Effector CD4-positive, alpha-beta T cell (primary cell): ENCODE results near the gene ANO10.
"Not testable (repeated sequence)": the region's sequence is repeated elsewhere in the genome, so short reads cannot be mapped to it uniquely, and the experiment has no call there.

Experiments used
- DNase-seq: peaks from one replicate; pipeline ENCODE4 v3.0.0-alpha.2; 2020
- total RNA-seq: gene quantifications from one replicate; lab custom pipeline; 2026; lab: John Stamatoyannopoulos, UW

ANO10 gene, protein sequence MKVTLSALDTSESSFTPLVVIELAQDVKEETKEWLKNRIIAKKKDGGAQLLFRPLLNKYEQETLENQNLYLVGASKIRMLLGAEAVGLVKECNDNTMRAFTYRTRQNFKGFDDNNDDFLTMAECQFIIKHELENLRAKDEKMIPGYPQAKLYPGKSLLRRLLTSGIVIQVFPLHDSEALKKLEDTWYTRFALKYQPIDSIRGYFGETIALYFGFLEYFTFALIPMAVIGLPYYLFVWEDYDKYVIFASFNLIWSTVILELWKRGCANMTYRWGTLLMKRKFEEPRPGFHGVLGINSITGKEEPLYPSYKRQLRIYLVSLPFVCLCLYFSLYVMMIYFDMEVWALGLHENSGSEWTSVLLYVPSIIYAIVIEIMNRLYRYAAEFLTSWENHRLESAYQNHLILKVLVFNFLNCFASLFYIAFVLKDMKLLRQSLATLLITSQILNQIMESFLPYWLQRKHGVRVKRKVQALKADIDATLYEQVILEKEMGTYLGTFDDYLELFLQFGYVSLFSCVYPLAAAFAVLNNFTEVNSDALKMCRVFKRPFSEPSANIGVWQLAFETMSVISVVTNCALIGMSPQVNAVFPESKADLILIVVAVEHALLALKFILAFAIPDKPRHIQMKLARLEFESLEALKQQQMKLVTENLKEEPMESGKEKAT
- total RNA-seq, result 9.0 reads per million, percentile 30 among the genes with 10 or more reads in this experiment

- DNase-seq, result peak; percentile 91
Measured at GRCh38 chr3:43621656-43622432, at the start of gene ANO10. Gene ANO10, minus strand, starts transcription at chr3:43622011. Its CDS starts 16,159 bp downstream, at chr3:43605852.

DNA sequence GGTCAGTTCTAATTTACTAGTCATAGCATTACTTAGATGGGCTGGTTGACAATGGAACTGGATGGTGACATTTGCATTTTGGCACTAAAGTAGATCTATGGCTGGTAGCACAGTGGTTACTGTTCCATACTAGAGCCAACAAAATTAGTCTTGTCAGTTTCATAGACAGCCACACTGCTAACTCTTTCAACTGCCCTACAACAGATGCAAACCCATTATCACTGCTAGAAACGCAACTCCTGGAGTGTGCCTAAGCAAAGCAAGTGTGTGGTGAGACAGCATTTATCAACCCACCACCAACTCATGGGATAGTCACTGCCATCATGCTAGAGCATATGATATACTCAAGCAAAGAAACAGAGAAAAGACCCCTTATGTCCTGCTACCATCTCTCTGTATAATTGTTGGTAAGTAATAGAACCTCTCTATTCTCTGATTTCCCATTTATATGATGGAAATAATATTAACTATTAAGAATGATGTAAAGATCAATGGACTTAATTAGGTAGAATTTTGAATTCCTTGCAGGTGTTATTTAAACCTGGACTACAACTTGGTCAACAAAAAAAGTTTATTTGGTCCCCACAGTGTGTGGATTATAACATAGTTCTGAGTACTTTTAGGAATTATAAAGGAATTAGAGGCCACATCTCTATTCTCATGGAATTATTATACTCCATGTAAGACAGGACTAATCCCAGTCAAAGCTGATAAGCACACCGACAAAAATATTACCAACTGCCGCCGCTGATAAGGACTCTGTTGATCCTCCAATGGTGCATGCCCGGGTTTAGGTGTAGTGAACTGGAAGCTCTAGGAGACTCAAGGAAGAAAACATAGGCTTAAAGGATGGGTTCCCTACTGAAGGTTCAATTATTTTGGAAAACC, 49.1 kb upstream of the ANO10 start:
- no peak for DNase-seq

- not testable (repeated sequence) for DNase-seq
Measured at GRCh38 chr3:43665011-43665410, 43.2 kb upstream of the ANO10 start.

DNA sequence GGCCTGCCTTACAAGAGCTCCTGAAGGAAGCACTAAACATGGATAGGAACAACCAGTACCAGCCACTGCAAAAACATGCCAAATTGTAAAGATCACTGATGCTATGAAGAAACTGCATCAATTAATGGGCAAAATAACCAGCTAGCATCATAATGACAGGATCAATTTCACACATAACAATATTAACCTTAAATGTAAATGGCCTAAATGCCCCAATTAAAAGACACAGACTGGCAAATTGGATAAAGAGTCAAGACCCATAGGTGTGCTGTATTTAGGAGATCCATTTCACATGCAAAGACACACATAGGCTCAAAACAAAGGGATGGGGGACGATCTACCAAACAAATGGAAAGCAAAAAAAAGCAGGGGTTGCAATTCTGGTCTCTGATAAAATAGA, 39.6 kb upstream of the ANO10 start:
- not testable (repeated sequence) for DNase-seq

- DNase-seq, result no peak
Measured at GRCh38 chr3:43659250-43659880, 37.6 kb upstream of the ANO10 start.

GRCh38 chr3:43656390-43656789, 34.6 kb upstream of the ANO10 start:
- DNase-seq, result not testable (repeated sequence)

DNA sequence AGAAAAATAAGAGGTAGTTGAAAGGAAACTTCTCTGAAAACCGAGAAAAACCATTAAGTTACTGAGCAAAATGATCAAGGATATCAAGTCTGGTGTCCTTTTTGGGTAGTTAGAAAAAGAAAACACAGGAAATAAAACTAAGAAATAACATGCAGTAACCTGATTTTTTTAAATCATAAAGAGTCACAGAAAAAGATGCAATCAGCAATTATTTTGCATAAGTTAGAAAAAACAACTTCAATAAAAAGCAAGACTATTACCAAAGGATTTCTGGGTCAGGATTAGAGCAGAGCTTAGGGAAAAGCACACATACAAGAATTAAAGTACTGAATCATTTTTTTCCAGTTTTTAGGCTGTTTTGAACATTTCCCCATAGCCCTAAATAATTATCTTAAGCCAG, 28.5 kb upstream of the ANO10 start:
- DNase-seq, result no peak

GRCh38 chr3:43649365-43649968, 27.7 kb upstream of the ANO10 start:
- DNase-seq, result no peak

GRCh38 chr3:43648957-43649356, 27.1 kb upstream of the ANO10 start:
- DNase-seq, result no peak

DNA sequence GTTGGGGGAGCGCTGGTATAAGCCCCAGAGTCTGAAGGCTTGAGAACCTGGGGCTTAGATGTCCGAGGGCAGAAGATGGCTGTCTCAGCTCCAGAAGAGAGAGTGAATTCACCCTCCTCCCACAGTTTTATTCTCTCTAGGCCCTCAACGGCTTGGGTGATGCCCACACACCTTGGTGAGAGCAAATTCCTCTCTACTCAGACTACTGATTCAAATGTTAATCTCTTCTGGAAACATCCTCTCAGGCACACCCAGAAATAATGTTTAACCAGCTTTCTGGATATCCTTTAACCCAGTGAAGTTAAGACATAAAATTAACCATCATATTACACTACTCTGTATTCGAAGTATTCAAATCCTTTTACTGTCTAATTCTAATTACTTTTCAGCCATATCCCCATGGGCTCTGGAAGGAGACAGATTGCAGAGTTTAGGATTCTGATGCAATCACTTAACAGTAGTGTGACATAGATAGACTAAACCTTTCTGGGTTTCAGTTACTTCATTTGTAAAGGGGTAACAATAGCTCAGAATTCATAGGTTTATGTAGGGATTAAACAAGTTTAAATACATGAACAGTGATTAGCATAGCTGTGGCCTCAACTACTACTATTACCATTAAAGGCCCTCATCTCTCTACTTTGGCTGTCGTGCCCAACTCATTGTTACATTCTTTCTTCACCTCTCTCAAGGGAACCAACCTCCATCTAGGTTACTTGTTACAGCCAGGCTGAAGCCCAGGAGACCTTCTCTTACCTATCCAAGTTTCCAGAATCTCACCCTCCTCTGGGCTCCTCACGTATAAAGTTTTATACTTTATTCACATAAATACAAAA, 25.7 kb upstream of the ANO10 start:
- no peak for DNase-seq

DNA sequence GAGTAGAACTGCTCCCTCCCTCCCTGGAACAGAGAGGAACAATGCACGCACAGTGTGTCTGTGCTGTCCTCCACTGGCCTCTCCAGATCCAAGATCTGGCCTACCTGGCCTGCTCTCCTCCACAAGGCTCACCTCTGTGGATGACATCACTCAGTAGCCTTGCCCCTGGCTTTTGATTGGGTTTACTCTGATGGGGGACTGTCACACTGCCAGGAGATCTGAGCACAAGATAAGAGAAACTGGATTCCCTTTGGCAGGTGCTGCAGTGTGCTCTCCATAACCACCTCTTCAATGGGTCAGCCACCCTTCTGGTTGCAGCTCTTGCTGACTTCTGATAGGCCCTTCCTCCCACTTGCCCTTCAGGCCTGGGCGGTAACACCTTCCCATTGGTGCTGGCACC, 22.6 kb upstream of the ANO10 start:
- no peak for DNase-seq

GRCh38 chr3:43641306-43642114, 19.7 kb upstream of the ANO10 start:
- DNase-seq, result no peak

DNA sequence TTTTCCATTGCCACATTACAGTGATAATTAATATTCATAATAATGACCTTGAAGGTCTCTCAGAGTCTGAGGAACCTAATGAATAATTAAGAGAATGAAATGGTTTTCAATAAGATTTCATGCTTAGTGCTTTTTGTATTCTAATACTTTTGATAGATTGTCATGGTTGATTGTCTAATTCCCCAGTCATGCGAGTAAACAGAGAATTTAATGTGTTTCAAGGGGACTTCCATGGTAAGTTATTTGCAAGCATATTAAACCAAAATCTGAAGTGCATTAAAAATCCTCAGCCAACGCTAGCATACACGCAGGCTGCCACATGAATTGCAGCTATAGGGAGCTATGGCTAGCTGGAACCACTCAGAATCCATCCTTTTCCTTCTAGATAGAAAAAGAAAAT, 18.9 kb upstream of the ANO10 start:
- DNase-seq, result no peak

- no peak for DNase-seq
Measured at GRCh38 chr3:43638594-43639447, 17.0 kb upstream of the ANO10 start.

DNA sequence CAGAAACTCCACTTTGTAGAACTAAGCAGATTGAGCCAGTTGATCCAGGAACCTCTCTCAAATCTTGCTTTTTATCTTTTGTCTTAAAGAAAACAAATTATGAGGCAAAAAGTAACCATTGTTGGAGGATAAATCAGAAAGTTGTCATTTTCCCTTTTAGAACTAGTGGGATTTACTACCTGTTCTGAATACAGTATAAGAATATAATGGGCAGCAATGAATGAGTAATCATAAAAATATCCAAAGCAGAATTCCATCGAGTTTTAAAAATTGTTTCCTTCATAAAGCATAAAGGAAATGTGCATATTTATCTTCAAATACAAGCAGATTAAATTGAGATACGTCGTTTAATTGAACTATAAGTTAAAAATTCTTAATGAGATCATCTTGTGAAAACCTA, 15.9 kb upstream of the ANO10 start:
- no peak for DNase-seq

- DNase-seq, result no peak
Measured at GRCh38 chr3:43632986-43633385, 11.2 kb upstream of the ANO10 start.

DNA sequence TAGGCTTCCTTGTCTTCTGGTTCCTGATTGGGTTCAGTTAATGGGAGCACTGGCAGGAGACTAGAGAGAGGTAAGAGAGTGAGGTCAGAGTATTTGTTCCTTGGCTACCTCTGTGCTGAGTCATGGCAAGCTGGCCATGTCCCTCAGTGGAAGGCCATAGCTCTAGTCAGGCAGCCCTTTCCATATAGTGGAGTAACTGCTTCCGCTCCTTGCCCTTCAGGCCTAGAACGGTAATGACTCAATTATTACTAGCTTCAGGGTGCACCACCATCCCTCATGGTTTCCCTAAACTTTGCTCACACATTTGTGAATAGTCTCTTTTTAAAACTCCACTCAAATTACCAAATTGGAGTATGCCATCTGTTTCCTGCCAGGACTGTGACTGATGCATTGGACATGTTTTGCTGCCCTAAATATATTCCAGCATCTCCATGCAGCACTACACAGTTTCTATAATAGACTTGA, 10.5 kb upstream of the ANO10 start:
- no peak for DNase-seq

DNA sequence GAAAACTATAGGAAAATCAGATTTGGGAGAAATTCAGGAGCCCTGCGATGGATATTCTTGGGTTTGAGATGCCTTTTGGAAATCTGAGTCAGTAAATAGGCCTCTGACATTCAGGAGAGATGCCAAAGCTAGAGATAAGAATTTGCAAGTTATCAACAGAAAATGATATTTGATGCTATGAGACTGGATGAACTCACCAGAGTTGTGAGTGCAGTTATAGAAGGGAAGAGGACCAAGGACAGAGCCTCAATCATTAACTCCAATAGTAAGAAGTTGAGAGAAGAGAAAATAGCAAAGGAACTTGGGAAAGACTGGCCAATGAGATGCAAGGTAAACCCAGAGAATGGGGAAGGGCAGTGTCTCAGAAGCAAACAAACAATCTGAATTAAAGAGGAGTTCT, 7.9 kb upstream of the ANO10 start:
- DNase-seq, result no peak
